ENCODE measurements around the gene TET3.

The TET3 gene

GRCh38 chr2:74026687-74027241 lies 42.1 kb downstream of the TET3 start:
- H3K18ac ChIP-seq (ENCODE audit: low read depth in 1 of 2, low read length in 2 of 2) = no peak overlapping the region
- no peak overlapping the region for H2BK12ac ChIP-seq (ENCODE audit: low read length in 2 of 2)
- no peak overlapping the region for H3K27ac ChIP-seq (ENCODE audit: low read length, poor library complexity, severe bottlenecking)
- H3K27me3 ChIP-seq (ENCODE audit: control insufficient read depth in 1 of 2, insufficient read depth in 1 of 2, low read length in 2 of 2) = no peaks in the 10 kb centered on the region
- H3K4me1 ChIP-seq (ENCODE audit: control insufficient read depth, insufficient read depth, low read depth, low read length) = peaks cover 4% of the 10 kb centered on the region
- no peak for DNase-seq
- H3K36me3 ChIP-seq (ENCODE audit: control insufficient read depth in 1 of 2, insufficient read depth in 2 of 2, low read depth in 1 of 2, low read length in 2 of 2) = no peaks in the 10 kb centered on the region
- H3K14ac ChIP-seq (ENCODE audit: low read length in 2 of 2) = no peak overlapping the region
- peaks cover 4% of the 10 kb centered on the region for H3K9me3 ChIP-seq (ENCODE audit: control insufficient read depth, low read length)
- H2AK5ac ChIP-seq (ENCODE audit: low read length, severe bottlenecking) = no peak overlapping the region
- H3K9ac ChIP-seq (ENCODE audit: low read length) = no peak overlapping the region
- no peak overlapping the region for H4K8ac ChIP-seq (ENCODE audit: low read length)
- peaks cover 39% of the 10 kb centered on the region for H3K79me1 ChIP-seq (replicated peaks; ENCODE audit: low read length, poor library complexity, severe bottlenecking)
- H2AFZ ChIP-seq (ENCODE audit: low read depth, low read length) = no peak overlapping the region
- H3K4ac ChIP-seq (ENCODE audit: low read depth in 1 of 2, low read length in 2 of 2) = no peak overlapping the region
- WGBS = 71% methylated on average over 6 of the region's 6 CpGs
- H3K4me2 ChIP-seq (ENCODE audit: low read length, poor library complexity, severe bottlenecking) = no peak overlapping the region
- H2BK15ac ChIP-seq (ENCODE audit: low read depth, poor library complexity, severe bottlenecking) = no peak overlapping the region
- no peak overlapping the region for H4K91ac ChIP-seq (ENCODE audit: low read length)
- no peak overlapping the region for H3K4me3 ChIP-seq (ENCODE audit: insufficient read depth in 1 of 2, low read depth in 1 of 2, low read length in 2 of 2)
- H2BK120ac ChIP-seq (ENCODE audit: low read depth, low read length) = no peak overlapping the region
- no peak overlapping the region for H2BK5ac ChIP-seq (ENCODE audit: low read depth, low read length, poor library complexity, severe bottlenecking)
- H3K23ac ChIP-seq (ENCODE audit: low read length in 2 of 2) = no peak overlapping the region

GRCh38 chr2:74027496-74027895 lies 42.8 kb downstream of the TET3 start:
- Histone ChIP-seq H2BK5ac (ENCODE audit: low read depth, low read length, poor library complexity, severe bottlenecking) (no peak overlapping the region), H3K79me1 (replicated peaks; ENCODE audit: low read length, poor library complexity, severe bottlenecking) (peaks cover 43% of the 10 kb centered on the region), H3K4me1 (ENCODE audit: control insufficient read depth, insufficient read depth, low read depth, low read length) (peaks cover 9% of the 10 kb centered on the region), H3K18ac (ENCODE audit: low read depth in 1 of 2, low read length in 2 of 2) (no peak overlapping the region), H3K27ac (ENCODE audit: low read length, poor library complexity, severe bottlenecking) (no peak overlapping the region), H4K91ac (ENCODE audit: low read length) (no peak overlapping the region), H4K8ac (ENCODE audit: low read length) (no peak overlapping the region), H3K4ac (ENCODE audit: low read depth in 1 of 2, low read length in 2 of 2) (no peak overlapping the region), H2BK15ac (ENCODE audit: low read depth, poor library complexity, severe bottlenecking) (no peak overlapping the region), H3K36me3 (ENCODE audit: control insufficient read depth in 1 of 2, insufficient read depth in 2 of 2, low read depth in 1 of 2, low read length in 2 of 2) (no peaks in the 10 kb centered on the region), H3K23ac (ENCODE audit: low read length in 2 of 2) (no peak overlapping the region), H2AFZ (ENCODE audit: low read depth, low read length) (no peak overlapping the region), H2AK5ac (ENCODE audit: low read length, severe bottlenecking) (no peak overlapping the region), H3K14ac (ENCODE audit: low read length in 2 of 2) (no peak overlapping the region), H2BK120ac (ENCODE audit: low read depth, low read length) (no peak overlapping the region), H3K4me2 (ENCODE audit: low read length, poor library complexity, severe bottlenecking) (no peak overlapping the region), H3K27me3 (ENCODE audit: control insufficient read depth in 1 of 2, insufficient read depth in 1 of 2, low read length in 2 of 2) (no peaks in the 10 kb centered on the region), H3K9me3 (ENCODE audit: control insufficient read depth, low read length) (peaks cover 4% of the 10 kb centered on the region), H3K9ac (ENCODE audit: low read length) (no peak overlapping the region), H2BK12ac (ENCODE audit: low read length in 2 of 2) (no peak overlapping the region), H3K4me3 (ENCODE audit: insufficient read depth in 1 of 2, low read depth in 1 of 2, low read length in 2 of 2) (no peak overlapping the region)
- 100% methylated on average over 1 of the region's 1 CpG for WGBS
- DNase-seq = no peak

- no peak overlapping the region for H2BK15ac ChIP-seq (ENCODE audit: low read depth, poor library complexity, severe bottlenecking)
- H3K36me3 ChIP-seq (ENCODE audit: control insufficient read depth in 1 of 2, insufficient read depth in 2 of 2, low read depth in 1 of 2, low read length in 2 of 2) = no peaks in the 10 kb centered on the region
- H3K4me3 ChIP-seq (ENCODE audit: insufficient read depth in 1 of 2, low read depth in 1 of 2, low read length in 2 of 2) = no peak overlapping the region
- no peak overlapping the region for H2BK12ac ChIP-seq (ENCODE audit: low read length in 2 of 2)
- H2BK120ac ChIP-seq (ENCODE audit: low read depth, low read length) = no peak overlapping the region
- H3K27me3 ChIP-seq (ENCODE audit: control insufficient read depth in 1 of 2, insufficient read depth in 1 of 2, low read length in 2 of 2) = no peaks in the 10 kb centered on the region
- no peak overlapping the region for H3K4me2 ChIP-seq (ENCODE audit: low read length, poor library complexity, severe bottlenecking)
- H3K23ac ChIP-seq (ENCODE audit: low read length in 2 of 2) = no peak overlapping the region
- DNase-seq = no peak
- peaks cover 39% of the 10 kb centered on the region for H3K79me1 ChIP-seq (replicated peaks; ENCODE audit: low read length, poor library complexity, severe bottlenecking)
- no peak overlapping the region for H3K9ac ChIP-seq (ENCODE audit: low read length)
- H2BK5ac ChIP-seq (ENCODE audit: low read depth, low read length, poor library complexity, severe bottlenecking) = no peak overlapping the region
- no peak overlapping the region for H4K8ac ChIP-seq (ENCODE audit: low read length)
- H2AFZ ChIP-seq (ENCODE audit: low read depth, low read length) = no peak overlapping the region
- H3K14ac ChIP-seq (ENCODE audit: low read length in 2 of 2) = no peak overlapping the region
- no peak overlapping the region for H2AK5ac ChIP-seq (ENCODE audit: low read length, severe bottlenecking)
- H3K9me3 ChIP-seq (ENCODE audit: control insufficient read depth, low read length) = peaks cover 4% of the 10 kb centered on the region
- no peak overlapping the region for H4K91ac ChIP-seq (ENCODE audit: low read length)
- H3K27ac ChIP-seq (ENCODE audit: low read length, poor library complexity, severe bottlenecking) = no peak overlapping the region
- H3K4me1 ChIP-seq (ENCODE audit: control insufficient read depth, insufficient read depth, low read depth, low read length) = peaks cover 12% of the 10 kb centered on the region
- no peak overlapping the region for H3K18ac ChIP-seq (ENCODE audit: low read depth in 1 of 2, low read length in 2 of 2)
- no peak overlapping the region for H3K4ac ChIP-seq (ENCODE audit: low read depth in 1 of 2, low read length in 2 of 2)
These were observed 43.6 kb downstream of the TET3 start for GRCh38 chr2:74028290-74028689.

GRCh38 chr2:74028741-74029140 lies 44.0 kb downstream of the TET3 start:
- no peak overlapping the region for H3K4ac ChIP-seq (ENCODE audit: low read depth in 1 of 2, low read length in 2 of 2)
- H3K36me3 ChIP-seq (ENCODE audit: control insufficient read depth in 1 of 2, insufficient read depth in 2 of 2, low read depth in 1 of 2, low read length in 2 of 2) = no peaks in the 10 kb centered on the region
- no peak overlapping the region for H2BK15ac ChIP-seq (ENCODE audit: low read depth, poor library complexity, severe bottlenecking)
- no peak overlapping the region for H3K23ac ChIP-seq (ENCODE audit: low read length in 2 of 2)
- no peak overlapping the region for H2BK120ac ChIP-seq (ENCODE audit: low read depth, low read length)
- H2AK5ac ChIP-seq (ENCODE audit: low read length, severe bottlenecking) = no peak overlapping the region
- no peak overlapping the region for H3K9ac ChIP-seq (ENCODE audit: low read length)
- H3K79me1 ChIP-seq (replicated peaks; ENCODE audit: low read length, poor library complexity, severe bottlenecking) = peaks cover 37% of the 10 kb centered on the region
- H4K8ac ChIP-seq (ENCODE audit: low read length) = no peak overlapping the region
- H2AFZ ChIP-seq (ENCODE audit: low read depth, low read length) = no peak overlapping the region
- no peak overlapping the region for H4K91ac ChIP-seq (ENCODE audit: low read length)
- H3K14ac ChIP-seq (ENCODE audit: low read length in 2 of 2) = no peak overlapping the region
- H3K9me3 ChIP-seq (ENCODE audit: control insufficient read depth, low read length) = peaks cover 4% of the 10 kb centered on the region
- H3K4me2 ChIP-seq (ENCODE audit: low read length, poor library complexity, severe bottlenecking) = no peak overlapping the region
- H3K4me1 ChIP-seq (ENCODE audit: control insufficient read depth, insufficient read depth, low read depth, low read length) = peaks cover 12% of the 10 kb centered on the region
- no peak for DNase-seq
- no peak overlapping the region for H2BK5ac ChIP-seq (ENCODE audit: low read depth, low read length, poor library complexity, severe bottlenecking)
- H3K27ac ChIP-seq (ENCODE audit: low read length, poor library complexity, severe bottlenecking) = no peak overlapping the region
- no peak overlapping the region for H3K18ac ChIP-seq (ENCODE audit: low read depth in 1 of 2, low read length in 2 of 2)
- H3K27me3 ChIP-seq (ENCODE audit: control insufficient read depth in 1 of 2, insufficient read depth in 1 of 2, low read length in 2 of 2) = no peaks in the 10 kb centered on the region
- no peak overlapping the region for H3K4me3 ChIP-seq (ENCODE audit: insufficient read depth in 1 of 2, low read depth in 1 of 2, low read length in 2 of 2)
- no peak overlapping the region for H2BK12ac ChIP-seq (ENCODE audit: low read length in 2 of 2)

All from mesenchymal stem cell (in vitro differentiated cells and primary cell).